Measurements from ENCODE around the gene CFAP77. TPM values are rescaled to one million over a fixed set of nuclear protein-coding genes. Genes with fewer than 3 reads are reported as not detected.

The CFAP77 gene
- total RNA-seq, 1 donor from 2014 or later: not detected

DNA sequence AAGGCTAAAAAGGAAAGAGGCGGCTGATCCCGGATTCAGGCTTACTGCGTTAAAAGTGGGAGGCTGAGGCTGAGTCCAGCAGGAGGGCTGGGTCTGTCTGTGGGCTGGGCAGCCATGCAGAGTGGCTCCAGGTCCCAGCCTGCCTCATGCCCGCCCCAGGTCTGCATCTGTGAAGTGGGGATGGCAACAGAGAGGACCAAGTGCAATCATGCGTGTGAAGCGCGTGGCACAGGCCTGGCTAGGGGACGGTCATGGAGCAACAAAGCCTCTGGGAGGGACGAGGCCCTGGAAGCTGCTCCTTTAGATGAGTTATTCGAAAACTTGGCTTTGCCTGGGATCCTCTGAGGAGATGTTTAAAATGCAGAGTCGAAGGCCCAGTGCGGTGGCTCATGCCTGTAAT, 142.0 kb downstream of the CFAP77 start:
- peaks cover 16% of the 10 kb centered on the region for H3K27me3 Mint-ChIP-seq
- intact Hi-C loops (cut with micrococcal nuclease): no loop called here
- no peaks in the 10 kb centered on the region for H3K4me1 Mint-ChIP-seq
- ATAC-seq (ENCODE audit: low read depth) (no peak), DNase-seq (no peak)
- no peak overlapping the region for H3K4me3 Mint-ChIP-seq
- TF ChIP-seq, protein P1, sequence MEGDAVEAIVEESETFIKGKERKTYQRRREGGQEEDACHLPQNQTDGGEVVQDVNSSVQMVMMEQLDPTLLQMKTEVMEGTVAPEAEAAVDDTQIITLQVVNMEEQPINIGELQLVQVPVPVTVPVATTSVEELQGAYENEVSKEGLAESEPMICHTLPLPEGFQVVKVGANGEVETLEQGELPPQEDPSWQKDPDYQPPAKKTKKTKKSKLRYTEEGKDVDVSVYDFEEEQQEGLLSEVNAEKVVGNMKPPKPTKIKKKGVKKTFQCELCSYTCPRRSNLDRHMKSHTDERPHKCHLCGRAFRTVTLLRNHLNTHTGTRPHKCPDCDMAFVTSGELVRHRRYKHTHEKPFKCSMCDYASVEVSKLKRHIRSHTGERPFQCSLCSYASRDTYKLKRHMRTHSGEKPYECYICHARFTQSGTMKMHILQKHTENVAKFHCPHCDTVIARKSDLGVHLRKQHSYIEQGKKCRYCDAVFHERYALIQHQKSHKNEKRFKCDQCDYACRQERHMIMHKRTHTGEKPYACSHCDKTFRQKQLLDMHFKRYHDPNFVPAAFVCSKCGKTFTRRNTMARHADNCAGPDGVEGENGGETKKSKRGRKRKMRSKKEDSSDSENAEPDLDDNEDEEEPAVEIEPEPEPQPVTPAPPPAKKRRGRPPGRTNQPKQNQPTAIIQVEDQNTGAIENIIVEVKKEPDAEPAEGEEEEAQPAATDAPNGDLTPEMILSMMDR (IDR thresholded peaks at IDR 0.05): no peak
- no peak overlapping the region for H3K27ac Mint-ChIP-seq
- peaks cover 8% of the 10 kb centered on the region for H3K9me3 Mint-ChIP-seq
- H3K36me3 Mint-ChIP-seq (ENCODE audit: low read depth): no peaks in the 10 kb centered on the region
- CTCF ChIA-PET: no interaction called here
- POLR2A ChIA-PET: no interaction called here

DNA sequence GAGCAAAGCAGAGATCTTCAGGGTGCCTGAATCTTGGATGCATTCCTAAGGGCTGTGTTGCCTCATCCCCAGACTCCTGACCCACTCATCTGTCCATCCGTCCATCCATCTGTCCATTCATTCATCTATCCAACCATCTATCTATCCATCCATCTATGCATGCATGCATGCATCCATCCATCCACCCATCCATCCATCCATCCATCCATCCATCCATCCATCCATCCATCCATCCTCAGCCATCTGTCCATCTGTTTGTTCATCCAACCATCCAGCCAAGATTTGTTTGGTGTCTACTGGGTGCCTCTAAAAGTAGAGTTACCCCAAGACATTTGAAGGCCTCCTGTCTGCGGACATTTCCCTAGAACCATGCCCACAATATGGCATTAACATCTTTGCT, 144.7 kb downstream of the CFAP77 start:
- Mint-ChIP-seq H3K4me1 (no peaks in the 10 kb centered on the region), H3K36me3 (ENCODE audit: low read depth) (peaks cover 2% of the 10 kb centered on the region), H3K27me3 (peaks cover 25% of the 10 kb centered on the region), H3K9me3 (peaks cover 11% of the 10 kb centered on the region), H3K4me3 (no peak overlapping the region), H3K27ac (no peak overlapping the region)
- ATAC-seq (ENCODE audit: low read depth) (no peak), DNase-seq (no peak)
- ChIA-PET POLR2A (no interaction called here), CTCF (no interaction called here)
- TF ChIP-seq, protein P1 (IDR thresholded peaks at IDR 0.05): no peak
- intact Hi-C loops (cut with micrococcal nuclease): no loop called here

- H3K36me3 Mint-ChIP-seq (ENCODE audit: low read depth): peaks cover 2% of the 10 kb centered on the region
- ChIA-PET POLR2A (no interaction called here), CTCF (no interaction called here)
- no peak overlapping the region for H3K4me3 Mint-ChIP-seq
- DNase-seq (no peak), ATAC-seq (ENCODE audit: low read depth) (no peak)
- H3K4me1 Mint-ChIP-seq: no peaks in the 10 kb centered on the region
- TF ChIP-seq, protein P1 (IDR thresholded peaks at IDR 0.05): no peak
- intact Hi-C loops (cut with micrococcal nuclease): no loop called here
- peaks cover 11% of the 10 kb centered on the region for H3K9me3 Mint-ChIP-seq
- H3K27ac Mint-ChIP-seq: no peak overlapping the region
- H3K27me3 Mint-ChIP-seq: peaks cover 25% of the 10 kb centered on the region
Observed at GRCh38 chr9:132555528-132555927, 145.5 kb downstream of the CFAP77 start.

- CTCF ChIA-PET: no interaction called here
- Mint-ChIP-seq H3K4me1 (no peaks in the 10 kb centered on the region), H3K36me3 (ENCODE audit: low read depth) (peaks cover 2% of the 10 kb centered on the region), H3K27me3 (peaks cover 25% of the 10 kb centered on the region), H3K4me3 (no peak overlapping the region), H3K9me3 (peaks cover 11% of the 10 kb centered on the region), H3K27ac (no peak overlapping the region)
- DNase-seq (no peak), ATAC-seq (ENCODE audit: low read depth) (no peak)
- POLR2A ChIA-PET: no interaction called here
- TF ChIP-seq, protein P1 (IDR thresholded peaks at IDR 0.05): no peak
- intact Hi-C loops (cut with micrococcal nuclease): no loop called here
Observed at GRCh38 chr9:132556235-132556634, 146.2 kb downstream of the CFAP77 start.

- H3K27me3 Mint-ChIP-seq: peaks cover 23% of the 10 kb centered on the region
- H3K27ac Mint-ChIP-seq: no peak overlapping the region
- no peaks in the 10 kb centered on the region for H3K4me1 Mint-ChIP-seq
- TF ChIP-seq, protein P1 (IDR thresholded peaks at IDR 0.05): no peak
- intact Hi-C loops (cut with micrococcal nuclease): no loop called here
- ATAC-seq (ENCODE audit: low read depth) (no peak), DNase-seq (no peak)
- CTCF ChIA-PET: no interaction called here
- peaks cover 11% of the 10 kb centered on the region for H3K9me3 Mint-ChIP-seq
- no peak overlapping the region for H3K4me3 Mint-ChIP-seq
- peaks cover 2% of the 10 kb centered on the region for H3K36me3 Mint-ChIP-seq (ENCODE audit: low read depth)
- POLR2A ChIA-PET: no interaction called here
Observed at GRCh38 chr9:132556714-132557113, 146.7 kb downstream of the CFAP77 start.
